Panc1 (cell line): ENCODE results near the gene MPRIP.

Experiments
- POLR2AphosphoS5 ChIP-seq: IDR thresholded peaks from 2 replicates; pipeline ENCODE4 v1.6.1; 2012; ENCODE audit warnings: mild to moderate bottlenecking, low read depth, low read length, moderate library complexity
- TF ChIP-seq, protein P1 (sequence below): fragments of 450-650 bp; IDR thresholded peaks from 2 replicates; pipeline ENCODE4 v1.5.1; 2017; ENCODE audit warnings: mild to moderate bottlenecking

DNA sequence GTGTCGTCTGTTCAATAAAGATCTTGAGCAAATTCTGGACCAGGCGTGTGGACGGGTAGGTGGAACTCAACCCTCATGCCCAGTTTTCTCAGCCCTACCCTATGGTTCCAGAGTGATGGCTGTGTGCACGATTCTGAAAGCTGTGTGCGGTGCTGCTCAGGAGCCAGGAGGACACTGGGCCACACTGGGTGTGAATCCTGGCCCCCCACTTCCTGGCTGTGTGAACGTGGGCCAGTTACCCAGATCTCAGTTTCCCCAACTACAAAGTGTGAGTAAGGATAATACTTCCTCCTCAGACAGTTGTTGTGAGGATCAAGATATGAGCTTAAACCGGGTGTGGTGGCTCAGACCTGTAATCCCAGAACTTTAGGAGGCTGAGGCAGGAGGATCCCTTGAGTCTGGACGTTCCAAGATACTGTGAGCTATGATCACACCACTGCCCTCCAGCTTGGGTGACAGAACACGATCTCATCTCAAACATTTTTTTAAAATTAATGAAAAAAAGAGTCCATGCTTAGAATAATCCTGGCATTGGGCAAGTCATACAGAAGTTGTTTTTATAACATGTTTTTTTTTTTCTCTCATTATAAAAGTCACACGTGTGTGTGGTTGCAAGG, 14.7 kb upstream of the MPRIP start:
- TF ChIP-seq, protein P1, sequence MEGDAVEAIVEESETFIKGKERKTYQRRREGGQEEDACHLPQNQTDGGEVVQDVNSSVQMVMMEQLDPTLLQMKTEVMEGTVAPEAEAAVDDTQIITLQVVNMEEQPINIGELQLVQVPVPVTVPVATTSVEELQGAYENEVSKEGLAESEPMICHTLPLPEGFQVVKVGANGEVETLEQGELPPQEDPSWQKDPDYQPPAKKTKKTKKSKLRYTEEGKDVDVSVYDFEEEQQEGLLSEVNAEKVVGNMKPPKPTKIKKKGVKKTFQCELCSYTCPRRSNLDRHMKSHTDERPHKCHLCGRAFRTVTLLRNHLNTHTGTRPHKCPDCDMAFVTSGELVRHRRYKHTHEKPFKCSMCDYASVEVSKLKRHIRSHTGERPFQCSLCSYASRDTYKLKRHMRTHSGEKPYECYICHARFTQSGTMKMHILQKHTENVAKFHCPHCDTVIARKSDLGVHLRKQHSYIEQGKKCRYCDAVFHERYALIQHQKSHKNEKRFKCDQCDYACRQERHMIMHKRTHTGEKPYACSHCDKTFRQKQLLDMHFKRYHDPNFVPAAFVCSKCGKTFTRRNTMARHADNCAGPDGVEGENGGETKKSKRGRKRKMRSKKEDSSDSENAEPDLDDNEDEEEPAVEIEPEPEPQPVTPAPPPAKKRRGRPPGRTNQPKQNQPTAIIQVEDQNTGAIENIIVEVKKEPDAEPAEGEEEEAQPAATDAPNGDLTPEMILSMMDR, result no peak
- TF ChIP-seq POLR2AphosphoS5, result no peak
